NCI-H524 (cell line): ENCODE results near the gene ZNF444.
"Not testable (repeated sequence)": the region's sequence is repeated elsewhere in the genome, so short reads cannot be mapped to it uniquely, and the experiment has no call there.

Source experiments
- DNase-seq, 2 experiments: peaks; one replicate each; lab custom pipeline; 2025; lab: John Stamatoyannopoulos, UW

Gene ZNF444

DNA sequence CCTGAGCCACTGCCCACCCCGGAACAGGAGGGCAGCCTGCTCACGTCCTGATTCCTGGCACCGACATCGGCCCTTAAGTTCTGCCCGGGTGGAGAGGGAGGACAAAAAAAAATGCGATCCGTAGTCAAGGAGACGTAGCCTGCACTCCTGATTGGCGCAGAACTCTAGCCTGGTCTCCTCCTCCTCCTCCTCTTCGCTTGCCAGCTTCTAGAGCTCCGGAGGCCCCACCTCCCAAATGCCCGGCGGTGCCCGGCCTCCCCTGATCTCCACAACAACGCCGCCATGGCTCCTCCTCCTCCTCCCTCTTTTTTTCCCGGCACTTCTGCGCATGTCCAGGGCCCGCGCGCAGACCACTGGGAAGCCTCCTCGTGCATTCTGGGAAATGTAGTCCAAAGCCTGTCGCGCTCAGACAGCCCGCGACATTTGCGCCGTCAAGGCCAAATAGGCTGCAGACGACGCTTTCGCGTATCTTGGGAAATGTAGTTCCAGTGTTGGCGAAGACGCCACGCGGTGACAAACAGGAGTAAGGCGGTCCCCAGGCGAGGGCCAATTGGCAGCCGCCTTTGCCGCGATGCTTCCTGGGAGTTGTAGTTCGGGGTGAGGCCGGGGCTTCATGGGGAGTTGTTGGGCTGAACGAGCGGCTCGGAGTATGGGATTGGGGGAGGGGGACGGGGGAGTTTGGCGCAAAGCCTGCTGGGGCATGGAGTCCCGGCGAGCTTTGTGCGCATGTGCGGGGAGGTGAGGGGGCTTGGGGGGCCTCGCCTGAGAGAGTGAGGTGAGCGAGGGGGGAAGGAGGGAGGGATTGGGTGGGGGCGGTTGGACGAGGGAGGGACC is at the start of gene ZNF444:
ZNF444 (plus strand) TSS at position 705 of the 834 bp plus-strand sequence. CDS start 5,625 bp downstream, outside the sequence.
- peak; percentile 100 for DNase-seq

DNA sequence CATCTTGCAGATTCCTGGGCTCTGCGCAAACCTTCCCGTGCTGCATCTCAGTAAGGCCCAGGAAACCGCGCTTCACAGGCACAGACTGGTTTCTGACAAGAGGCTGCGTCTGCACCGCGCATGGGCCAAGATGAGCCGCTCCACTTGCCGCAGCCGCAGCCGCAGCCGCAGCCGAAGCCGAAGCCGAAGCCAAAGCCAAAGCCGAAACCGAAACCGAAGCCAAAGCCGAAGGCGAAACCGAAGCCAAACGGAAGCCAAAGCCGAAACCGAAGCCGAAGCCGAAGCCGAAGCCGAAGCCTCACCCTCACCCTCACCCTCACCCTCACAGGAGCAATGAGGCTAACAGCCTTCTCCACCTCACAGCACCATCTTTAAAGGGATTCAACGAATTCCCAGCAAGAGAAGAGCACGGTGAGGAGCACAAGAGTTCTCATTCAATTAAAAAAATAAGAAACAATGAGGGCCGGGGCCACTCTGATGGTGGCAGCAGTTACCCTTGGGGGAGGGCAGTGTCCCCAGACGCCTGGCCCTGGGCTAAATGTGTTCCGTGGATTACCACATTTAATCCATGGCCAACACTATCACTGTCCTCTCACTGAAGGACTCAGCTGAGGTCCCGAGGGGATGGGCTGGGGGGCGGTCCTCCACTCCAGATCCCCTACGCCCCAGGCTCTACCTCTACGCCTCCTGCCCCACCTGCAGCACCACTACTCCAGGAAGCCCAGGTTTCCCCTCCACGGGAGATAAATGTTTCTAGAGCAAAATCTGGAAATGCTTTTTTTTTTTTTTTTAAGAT is 49.1 kb upstream of the ZNF444 start:
- no peak for DNase-seq

DNA sequence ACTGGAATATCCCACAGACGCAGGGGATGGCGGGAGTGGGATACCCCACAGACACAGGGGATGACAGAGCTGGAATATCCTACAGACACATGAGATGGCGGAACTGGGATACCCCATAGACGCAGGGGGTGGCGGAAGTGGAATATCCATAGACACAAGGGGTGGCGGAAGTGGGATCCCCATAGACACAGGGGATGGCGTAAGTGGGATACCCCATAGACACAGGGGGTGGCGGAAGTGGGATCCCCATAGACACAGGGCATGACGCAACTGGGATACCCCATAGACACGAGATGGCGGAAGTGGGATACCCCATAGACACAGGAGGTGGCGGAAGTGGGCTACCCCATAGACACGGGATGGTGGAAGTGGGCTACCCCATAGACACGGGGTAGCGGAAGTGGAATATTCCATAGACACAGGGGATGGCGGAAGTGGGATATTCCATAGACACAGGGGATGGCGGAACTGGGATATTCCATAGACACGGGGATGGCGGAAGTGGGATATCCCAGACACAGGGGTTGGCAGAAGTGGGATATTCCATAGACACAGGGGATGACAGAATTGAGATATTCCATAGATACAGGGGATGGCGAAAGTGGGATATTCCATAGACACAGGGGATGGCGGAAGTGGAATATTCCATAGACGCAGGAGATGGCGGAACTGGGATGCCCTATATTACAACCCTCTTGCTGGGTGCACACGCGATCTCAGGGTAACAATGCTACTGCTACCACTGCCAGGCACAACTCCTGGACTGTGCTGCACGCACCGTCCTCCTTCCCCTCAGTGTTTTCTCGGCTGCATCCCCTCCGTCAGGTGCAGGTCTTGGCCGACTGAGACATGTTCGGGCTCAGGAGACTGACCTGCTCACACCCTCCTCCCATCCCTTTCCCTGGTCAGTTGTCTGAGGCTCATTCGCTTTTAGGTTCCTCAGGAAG is 48.1 kb upstream of the ZNF444 start:
- DNase-seq: no peak

- DNase-seq: no peak
These were observed 46.6 kb upstream of the ZNF444 start for GRCh38 chr19:56094449-56094848.

GRCh38 chr19:56096665-56097064 is 44.4 kb upstream of the ZNF444 start:
- no peak for DNase-seq

DNA sequence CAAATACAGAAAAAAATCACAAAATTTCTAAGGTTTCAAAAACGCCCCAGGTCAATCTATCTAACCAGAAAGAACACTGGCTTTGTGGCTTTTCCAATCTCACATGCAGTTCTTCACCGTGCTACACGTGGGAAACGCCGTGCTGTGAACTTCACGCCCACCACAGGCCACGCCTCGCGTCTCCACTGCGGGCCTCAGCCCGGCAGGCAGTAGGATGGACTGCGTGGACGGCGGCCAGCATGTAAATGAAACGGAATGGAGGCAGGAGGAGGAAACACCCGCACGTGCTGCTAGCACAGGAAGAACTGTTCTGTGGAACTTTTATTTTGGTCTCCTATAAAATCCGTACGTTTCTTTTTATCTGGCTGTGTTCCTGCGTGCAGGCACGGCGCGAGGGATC is 43.8 kb upstream of the ZNF444 start:
- DNase-seq: no peak

- no peak for DNase-seq
These were observed 43.3 kb upstream of the ZNF444 start for GRCh38 chr19:56097776-56098175.

- not testable (repeated sequence) for DNase-seq
These were observed 42.9 kb upstream of the ZNF444 start for GRCh38 chr19:56098237-56098636.

GRCh38 chr19:56098731-56099568 is 42.1 kb upstream of the ZNF444 start:
- no peak for DNase-seq

DNA sequence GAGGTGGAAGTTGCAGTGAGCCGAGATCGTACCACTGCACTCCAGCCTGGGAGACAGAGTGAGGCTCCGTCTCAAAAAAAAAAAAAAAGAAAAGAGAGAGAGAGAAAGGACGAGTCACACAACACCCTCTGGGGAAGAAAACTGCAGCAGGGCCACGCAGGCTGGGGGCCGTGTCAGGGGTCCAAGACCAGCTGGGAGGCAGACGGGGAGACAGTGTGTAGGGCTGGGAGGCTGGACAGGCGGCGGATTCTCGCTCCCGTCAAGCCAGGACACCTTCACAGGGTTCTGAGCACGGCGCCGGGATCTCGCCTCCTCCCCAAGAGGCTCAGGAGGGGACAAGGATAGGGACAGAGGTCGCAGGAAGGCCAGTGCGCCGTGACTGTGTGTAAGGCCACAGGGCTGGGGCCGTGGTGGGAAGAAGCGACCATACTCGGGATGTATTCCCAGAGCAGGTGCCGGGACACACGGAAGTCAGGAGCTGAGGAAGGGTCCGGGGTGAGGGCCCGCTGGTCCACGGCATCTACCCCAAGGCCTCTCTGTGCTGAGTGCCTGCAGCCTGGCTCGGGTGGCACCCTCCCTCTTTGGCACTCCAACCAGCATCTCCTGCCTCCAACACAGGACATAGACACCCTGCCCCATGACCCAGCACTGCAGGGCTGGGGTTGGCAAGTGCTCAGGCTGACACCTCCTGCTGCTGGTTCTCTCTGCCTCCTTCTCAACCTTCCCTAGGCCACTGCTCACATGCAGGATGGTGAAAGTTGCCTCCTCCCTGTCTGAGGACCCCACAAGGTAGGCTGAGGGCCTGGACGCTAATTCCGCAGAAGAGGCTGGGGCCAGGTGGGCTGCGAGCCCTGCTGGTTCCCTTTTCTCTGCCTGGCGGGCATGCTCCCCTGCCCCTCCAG is 41.2 kb upstream of the ZNF444 start:
- DNase-seq: no peak

DNA sequence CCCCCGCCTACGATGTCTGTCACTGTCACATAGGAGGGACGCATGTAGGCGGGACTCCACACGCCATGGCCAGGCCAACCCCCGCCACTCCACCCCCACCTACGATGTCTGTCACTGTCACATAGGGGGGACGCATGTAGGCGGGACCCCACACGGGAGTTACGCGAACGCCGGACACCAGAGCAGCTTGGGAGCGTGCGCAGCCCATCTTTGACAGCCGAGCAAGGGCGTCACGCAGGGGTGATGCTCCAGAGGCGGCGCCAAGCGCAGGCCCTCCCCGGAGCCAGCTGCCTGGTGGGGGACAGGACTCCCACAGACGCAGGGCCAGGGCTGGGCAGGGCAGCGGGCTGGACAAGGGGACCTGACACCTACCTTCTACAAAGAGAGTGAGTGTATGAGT is 40.0 kb upstream of the ZNF444 start:
- DNase-seq: no peak

GRCh38 chr19:56101746-56102535 is 39.1 kb upstream of the ZNF444 start:
- DNase-seq: no peak

- DNase-seq: no peak
These were observed 38.0 kb upstream of the ZNF444 start for GRCh38 chr19:56103027-56103614.

DNA sequence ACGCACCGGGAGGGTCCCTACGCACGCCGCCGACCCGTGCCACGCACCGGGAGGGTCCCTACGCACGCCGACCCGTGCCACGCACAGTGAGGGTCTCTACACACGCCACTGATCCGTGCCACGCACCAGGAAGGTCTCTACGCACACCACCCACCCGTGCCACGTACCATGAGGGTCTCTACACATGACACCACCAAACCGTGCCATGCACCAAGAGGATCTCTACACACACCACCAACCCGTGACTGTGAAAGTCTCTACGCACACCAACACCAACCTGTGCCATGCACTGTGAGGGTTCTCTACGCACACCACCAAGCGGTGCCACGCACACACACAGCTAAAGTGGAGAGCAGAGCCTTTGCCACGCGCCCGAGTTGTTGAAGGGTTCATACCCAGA is 36.7 kb upstream of the ZNF444 start:
- no peak for DNase-seq

GRCh38 chr19:56105090-56105701 is 35.9 kb upstream of the ZNF444 start:
- peak; percentile 31 to 65 for DNase-seq

GRCh38 chr19:56105831-56106396 is 35.2 kb upstream of the ZNF444 start:
- DNase-seq: not testable (repeated sequence)

DNA sequence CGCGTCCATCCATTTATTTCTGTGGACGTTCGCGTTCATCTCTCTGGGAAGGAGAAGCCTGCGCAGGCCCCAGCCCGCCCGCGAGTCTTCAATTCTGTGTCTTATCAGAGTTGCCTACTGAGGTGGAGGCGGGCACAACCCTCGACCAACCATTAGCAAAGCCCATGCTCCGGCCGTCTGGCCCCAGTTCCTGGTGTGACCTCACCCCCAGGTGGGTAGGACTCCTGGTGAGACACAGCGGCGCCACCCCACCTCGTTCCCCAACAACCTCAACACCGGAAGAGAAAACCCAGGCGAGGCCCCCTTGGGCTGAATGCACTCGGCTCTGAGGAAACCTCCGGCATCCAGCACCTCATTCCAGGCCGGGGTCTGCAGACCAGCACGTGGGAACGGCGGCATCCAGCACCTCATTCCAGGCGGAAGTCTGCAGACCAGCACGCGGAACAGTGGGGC is 34.7 kb upstream of the ZNF444 start:
- no peak for DNase-seq

- DNase-seq: no peak
These were observed 34.1 kb upstream of the ZNF444 start for GRCh38 chr19:56106993-56107392.
